Dendritic cell treated with granulocyte-macrophage colony-stimulating factor and Interleukin-4, amounts not matched to agents 40 ng/mL and 50 ng/mL, for 4 days (primary cell): ENCODE measurements around the gene WBP1L.
"Not testable (repeated sequence)": the region's sequence is repeated elsewhere in the genome, so short reads cannot be mapped to it uniquely, and the experiment has no call there.

ENCODE experiments used
- H3K27ac Mint-ChIP-seq: one replicate; pipeline ENCODE4 v1.8.0; 2022; ENCODE audit warnings: mild to moderate bottlenecking, mixed read lengths
- H3K27me3 Mint-ChIP-seq: one replicate; pipeline ENCODE4 v1.8.0; 2022; ENCODE audit warnings: mild to moderate bottlenecking, mixed read lengths
- H3K36me3 Mint-ChIP-seq: one replicate; pipeline ENCODE4 v1.8.0; 2022; ENCODE audit warnings: low read depth, mixed read lengths
- H3K4me1 Mint-ChIP-seq: one replicate; pipeline ENCODE4 v1.8.0; 2022; ENCODE audit warnings: low read depth, mixed read lengths
- H3K4me3 Mint-ChIP-seq: one replicate; pipeline ENCODE4 v1.8.0; 2022; ENCODE audit warnings: mild to moderate bottlenecking, moderate library complexity, mixed read lengths
- H3K9me3 Mint-ChIP-seq: one replicate; pipeline ENCODE4 v1.8.0; 2022; ENCODE audit warnings: mixed read lengths
- intact Hi-C: fragments of 100-400 bp; cut with micrococcal nuclease; formaldehyde crosslinking; loops from one replicate; pipeline ENCODE4 v1.15.0; 2022

WBP1L gene

DNA sequence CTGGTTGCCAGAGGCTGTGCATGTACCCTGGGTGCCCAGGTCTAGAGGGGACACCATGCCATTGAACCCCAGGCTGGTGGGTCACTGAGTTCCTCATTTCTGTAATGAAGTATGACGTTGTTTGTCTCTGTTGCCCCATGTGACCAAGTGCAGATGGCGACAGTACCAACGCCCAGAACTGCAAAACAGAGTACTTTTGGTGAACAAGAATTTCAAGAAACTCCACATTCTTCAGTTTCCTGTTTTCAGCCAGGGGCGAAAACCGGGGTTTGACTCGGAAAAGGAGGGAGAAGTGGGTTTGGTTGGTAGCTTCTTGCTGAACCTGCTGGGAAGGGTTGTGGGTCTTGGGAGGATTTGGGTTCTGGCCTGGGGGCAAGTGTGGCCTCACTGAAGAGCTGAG, 75.3 kb downstream of the WBP1L start:
- Mint-ChIP-seq H3K27ac (peak overlapping the region; percentile 95), H3K36me3 (peaks cover 21% of the 10 kb centered on the region), H3K4me3 (peak overlapping the region; percentile 20)

DNA sequence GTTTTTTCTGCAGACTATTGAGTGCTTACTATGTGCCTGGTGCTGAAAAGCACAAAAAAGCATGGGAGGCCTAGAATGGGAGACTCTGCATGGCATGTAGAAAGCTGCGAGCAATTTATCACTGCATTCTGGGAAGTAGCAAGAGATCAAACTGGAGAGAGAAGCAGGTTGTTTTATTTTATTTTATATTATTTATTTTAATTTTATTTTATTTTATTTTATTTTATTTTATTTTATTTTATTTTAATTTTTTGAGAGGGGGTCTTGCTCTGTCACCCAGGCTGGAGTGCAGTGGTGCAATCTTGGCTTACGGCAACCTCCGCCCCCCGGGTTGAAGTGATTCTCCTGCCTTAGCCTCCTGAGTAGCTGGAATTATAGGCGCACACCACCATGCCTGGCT, 76.3 kb downstream of the WBP1L start:
- intact Hi-C loops, H3K9me3 Mint-ChIP-seq, H3K4me3 Mint-ChIP-seq, H3K27me3 Mint-ChIP-seq: not testable (repeated sequence)
- peak overlapping the region; percentile 95 for H3K27ac Mint-ChIP-seq
- peaks cover 54% of the 10 kb centered on the region for H3K4me1 Mint-ChIP-seq
- peaks cover 12% of the 10 kb centered on the region for H3K36me3 Mint-ChIP-seq

More for the DNA sequence above, 75.3 kb downstream of the WBP1L start:
- intact Hi-C loops, result loop anchor here (5.0 kb wide), 2 partner anchors 47 to 77 kb away; partner anchors contain the start of gene WBP1L
- Mint-ChIP-seq H3K9me3 (no peaks in the 10 kb centered on the region), H3K27me3 (no peaks in the 10 kb centered on the region), H3K4me1 (peaks cover 64% of the 10 kb centered on the region)

DNA sequence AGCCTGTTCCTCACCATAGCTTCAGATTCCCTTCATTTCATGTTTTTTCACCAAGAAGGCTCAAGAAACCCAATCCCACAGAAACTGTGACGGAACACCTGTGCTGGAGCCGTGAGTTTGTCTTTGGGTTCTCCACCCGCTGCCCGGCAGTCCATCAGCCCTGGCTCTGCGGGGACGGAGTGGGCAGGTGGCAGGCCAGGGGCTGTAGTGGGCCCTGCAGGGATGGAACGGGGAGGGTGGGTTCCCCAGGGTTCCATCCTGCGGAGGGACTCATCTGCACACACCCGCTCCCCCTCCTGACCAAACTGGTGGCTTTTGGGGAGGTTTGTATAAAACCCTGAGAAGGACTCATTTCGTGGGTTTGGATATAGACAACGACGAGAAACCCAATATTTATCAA, 78.5 kb downstream of the WBP1L start:
- Mint-ChIP-seq H3K27ac (peak overlapping the region; percentile 20), H3K4me1 (peaks cover 33% of the 10 kb centered on the region), H3K9me3 (no peaks in the 10 kb centered on the region), H3K4me3 (no peak overlapping the region), H3K36me3 (no peaks in the 10 kb centered on the region), H3K27me3 (no peaks in the 10 kb centered on the region)
- intact Hi-C loops, result no loop called here

GRCh38 chr10:102824664-102825063, 80.9 kb downstream of the WBP1L start:
- H3K36me3 Mint-ChIP-seq, result no peaks in the 10 kb centered on the region
- intact Hi-C loops, result no loop called here
- H3K27me3 Mint-ChIP-seq, result no peaks in the 10 kb centered on the region
- H3K4me3 Mint-ChIP-seq, result no peak overlapping the region
- H3K27ac Mint-ChIP-seq, result no peak overlapping the region
- H3K9me3 Mint-ChIP-seq, result no peaks in the 10 kb centered on the region
- H3K4me1 Mint-ChIP-seq, result peaks cover 12% of the 10 kb centered on the region

- no peaks in the 10 kb centered on the region for H3K9me3 Mint-ChIP-seq
- no peak overlapping the region for H3K27ac Mint-ChIP-seq
- H3K4me1 Mint-ChIP-seq, result peaks cover 2% of the 10 kb centered on the region
- H3K36me3 Mint-ChIP-seq, result no peaks in the 10 kb centered on the region
- intact Hi-C loops, result no loop called here
- H3K27me3 Mint-ChIP-seq, result peaks cover 5% of the 10 kb centered on the region
- no peak overlapping the region for H3K4me3 Mint-ChIP-seq
Observed at GRCh38 chr10:102826148-102826796, 82.5 kb downstream of the WBP1L start.

DNA sequence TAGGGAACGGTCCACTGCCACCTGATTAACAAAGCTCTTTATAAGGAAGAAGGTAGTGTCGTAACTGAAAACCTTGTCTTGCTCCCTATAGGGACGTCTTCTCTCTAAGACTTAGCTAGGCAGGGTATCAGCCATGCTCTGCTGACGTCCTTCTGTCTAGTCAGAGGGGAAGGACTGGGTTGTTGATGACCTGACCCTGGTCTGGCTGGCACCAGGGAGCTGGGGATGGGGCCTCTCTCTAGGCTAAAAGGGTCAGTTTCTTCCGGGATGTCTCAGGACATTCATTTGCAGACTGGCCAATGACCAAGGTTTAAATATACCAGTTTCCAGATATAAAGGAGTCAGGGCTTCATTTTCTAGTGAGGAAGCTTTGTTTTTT, 83.8 kb downstream of the WBP1L start:
- intact Hi-C loops, result no loop called here
- Mint-ChIP-seq H3K36me3 (no peaks in the 10 kb centered on the region), H3K9me3 (no peaks in the 10 kb centered on the region), H3K4me3 (no peak overlapping the region), H3K27me3 (peaks cover 5% of the 10 kb centered on the region), H3K27ac (no peak overlapping the region), H3K4me1 (no peaks in the 10 kb centered on the region)

GRCh38 chr10:102831322-102832071, 87.7 kb downstream of the WBP1L start:
- H3K27ac Mint-ChIP-seq, result no peak overlapping the region
- H3K27me3 Mint-ChIP-seq, result peaks cover 10% of the 10 kb centered on the region
- intact Hi-C loops, result loop anchor here (10.0 kb wide), 2 partner anchors 413 to 503 kb away; partner anchors contain the start of gene RPEL1
- no peaks in the 10 kb centered on the region for H3K9me3 Mint-ChIP-seq
- no peak overlapping the region for H3K4me3 Mint-ChIP-seq
- H3K36me3 Mint-ChIP-seq, result no peaks in the 10 kb centered on the region
- peaks cover 10% of the 10 kb centered on the region for H3K4me1 Mint-ChIP-seq

- Mint-ChIP-seq H3K4me1 (peaks cover 10% of the 10 kb centered on the region), H3K27ac (no peak overlapping the region), H3K27me3 (peaks cover 10% of the 10 kb centered on the region), H3K4me3 (no peak overlapping the region), H3K36me3 (no peaks in the 10 kb centered on the region), H3K9me3 (peaks cover 3% of the 10 kb centered on the region)
- intact Hi-C loops, result loop anchor here (10.0 kb wide), 2 partner anchors 413 to 503 kb away; partner anchors contain the start of gene RPEL1
Observed at GRCh38 chr10:102832248-102832647, 88.5 kb downstream of the WBP1L start.

DNA sequence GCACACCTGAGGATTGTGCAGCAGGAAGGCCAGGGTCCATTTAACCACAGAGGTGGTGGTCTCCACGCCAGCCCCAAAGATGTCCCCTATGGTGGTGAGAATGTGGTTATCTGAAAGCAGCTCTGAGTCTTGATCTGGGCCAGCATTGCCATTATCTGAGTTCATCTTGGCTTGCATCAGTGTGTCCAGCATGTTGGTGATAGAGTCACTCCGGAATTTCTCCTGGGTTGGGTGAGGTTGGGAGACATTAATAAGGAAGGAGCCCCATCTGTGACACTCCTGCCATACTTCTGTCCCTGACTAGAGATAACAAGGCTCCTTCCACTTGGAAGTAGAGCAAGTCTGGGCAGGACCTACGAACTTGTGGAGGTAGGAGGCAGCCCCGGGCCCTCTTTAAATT, 89.2 kb downstream of the WBP1L start:
- Mint-ChIP-seq H3K36me3 (peaks cover 6% of the 10 kb centered on the region), H3K4me3 (no peak overlapping the region), H3K27me3 (peaks cover 10% of the 10 kb centered on the region), H3K4me1 (peaks cover 10% of the 10 kb centered on the region), H3K27ac (no peak overlapping the region), H3K9me3 (peaks cover 11% of the 10 kb centered on the region)
- intact Hi-C loops, result loop anchor here (10.0 kb wide), 2 partner anchors 412 to 502 kb away; partner anchors contain the start of gene RPEL1

DNA sequence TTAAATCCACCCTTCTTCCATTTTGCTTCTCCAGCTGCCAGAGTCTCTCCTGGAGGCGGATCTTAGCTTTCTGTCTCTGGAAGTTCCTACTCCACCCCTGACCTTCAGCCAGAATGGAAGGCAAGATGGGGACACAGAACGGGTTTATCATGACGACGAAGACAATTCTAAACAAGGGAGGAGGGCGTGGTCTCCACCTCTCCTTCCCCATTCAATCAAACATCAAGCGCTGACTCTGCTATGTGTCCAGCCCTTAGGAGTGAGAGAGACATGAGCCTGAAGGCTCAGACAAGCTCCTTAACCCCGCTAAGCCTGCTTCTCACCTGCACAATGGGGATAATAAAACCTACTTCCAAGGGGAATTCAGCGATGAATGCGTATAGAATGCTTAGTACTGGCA, 90.4 kb downstream of the WBP1L start:
- peaks cover 10% of the 10 kb centered on the region for H3K27me3 Mint-ChIP-seq
- H3K36me3 Mint-ChIP-seq, result peaks cover 10% of the 10 kb centered on the region
- H3K4me1 Mint-ChIP-seq, result peaks cover 10% of the 10 kb centered on the region
- no peak overlapping the region for H3K4me3 Mint-ChIP-seq
- H3K27ac Mint-ChIP-seq, result peak overlapping the region; percentile 39
- H3K9me3 Mint-ChIP-seq, result peaks cover 22% of the 10 kb centered on the region
- intact Hi-C loops, result loop anchor here (10.0 kb wide), 2 partner anchors 411 to 501 kb away; partner anchors contain the start of gene RPEL1

GRCh38 chr10:102835007-102835482, 91.3 kb downstream of the WBP1L start:
- Mint-ChIP-seq H3K4me1 (peaks cover 10% of the 10 kb centered on the region), H3K27me3 (peaks cover 11% of the 10 kb centered on the region), H3K9me3 (peaks cover 26% of the 10 kb centered on the region), H3K27ac (no peak overlapping the region), H3K36me3 (peaks cover 10% of the 10 kb centered on the region), H3K4me3 (no peak overlapping the region)
- intact Hi-C loops, result loop anchor here (1.0 to 10.0 kb wide), 3 partner anchors 66 to 500 kb away; partner anchors contain the start of gene RPEL1

DNA sequence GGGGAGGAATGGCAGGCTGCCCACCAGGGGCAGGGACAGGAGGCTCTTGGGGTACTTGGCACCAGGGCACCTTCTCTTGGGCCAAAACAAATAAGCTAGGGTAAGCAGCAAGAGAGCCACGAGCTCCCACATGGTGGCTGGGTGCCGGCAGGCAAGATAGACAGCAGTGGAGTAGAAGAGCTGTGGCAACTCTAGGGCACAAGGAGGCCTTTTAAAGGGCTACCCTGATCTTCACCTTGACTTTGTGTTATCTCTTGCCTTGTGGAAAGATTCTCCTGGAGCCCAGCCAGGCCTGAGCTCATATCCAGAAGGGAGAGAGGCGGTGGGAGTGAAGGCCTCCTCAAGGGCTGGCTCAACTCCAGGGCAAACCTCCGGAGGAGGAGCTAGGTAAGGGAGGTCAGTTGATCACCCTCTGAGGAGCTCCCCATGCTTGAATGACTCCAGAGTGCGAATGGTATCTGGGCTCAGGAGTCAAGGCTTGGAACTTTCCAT, 93.5 kb downstream of the WBP1L start, which contains the start of gene CYP17A1:
CYP17A1 (minus strand) TSS at position 184 of the 492 bp plus-strand sequence; CDS start at position 132, 52 bp downstream.
- Mint-ChIP-seq H3K27me3 (peaks cover 9% of the 10 kb centered on the region), H3K9me3 (peaks cover 26% of the 10 kb centered on the region), H3K27ac (no peak within 1 kb of the TSS), H3K4me1 (peaks cover 10% of the 10 kb centered on the region), H3K36me3 (peaks cover 10% of the 10 kb centered on the region), H3K4me3 (no peak within 1 kb of the TSS)
- intact Hi-C loops, result loop anchor here (10.0 kb wide), 2 partner anchors 408 to 498 kb away; partner anchors contain the start of gene RPEL1

DNA sequence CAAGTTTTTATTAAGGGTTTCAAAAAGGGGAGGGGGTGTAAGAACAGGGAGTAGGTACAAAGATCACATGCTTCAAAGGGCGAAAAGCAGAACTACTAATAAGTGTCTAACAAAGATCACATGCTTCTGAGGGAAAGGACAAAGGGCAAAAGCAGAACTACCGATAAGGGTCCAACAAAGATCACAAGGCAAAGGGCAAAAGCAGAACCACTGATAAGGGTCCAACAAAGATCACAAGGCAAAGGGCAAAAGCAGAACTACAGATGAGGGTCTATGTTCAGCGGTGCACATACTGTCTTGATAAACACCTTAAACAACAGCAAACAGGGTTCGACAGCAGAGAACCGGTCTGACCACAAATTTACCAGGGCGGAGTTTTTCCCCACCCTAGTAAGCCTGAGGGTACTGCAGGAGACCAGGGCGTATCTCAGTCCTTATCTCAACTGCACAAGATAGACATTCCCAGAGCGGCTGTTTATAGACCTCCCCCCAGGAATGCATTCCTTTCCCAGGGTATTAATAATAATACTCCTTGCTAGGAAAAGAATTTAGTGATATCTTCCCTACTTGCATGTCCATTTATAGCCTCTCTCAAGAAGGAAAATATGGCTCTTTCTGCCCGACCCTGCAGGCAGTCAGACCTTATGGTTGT, 94.7 kb downstream of the WBP1L start:
- intact Hi-C loops, result loop anchor here (10.0 kb wide), 2 partner anchors 406 to 496 kb away; partner anchors contain the start of gene RPEL1
- H3K4me1 Mint-ChIP-seq, H3K27ac Mint-ChIP-seq, H3K36me3 Mint-ChIP-seq, H3K4me3 Mint-ChIP-seq: not testable (repeated sequence)
- H3K9me3 Mint-ChIP-seq, result peaks cover 36% of the 10 kb centered on the region
- H3K27me3 Mint-ChIP-seq, result peaks cover 15% of the 10 kb centered on the region
